DMS114 treated with DMSO at 0.1 percent for 48 hours (cell line): ENCODE results near the gene SDHB.

Experiments
- DNase-seq: peaks from one replicate; lab custom pipeline; 2025; ENCODE audit not compliant: unreplicated experiment; lab: John Stamatoyannopoulos, UW

The SDHB gene

GRCh38 chr1:17013491-17014320, 40.1 kb downstream of the SDHB start:
- no peak for DNase-seq

GRCh38 chr1:17012775-17013490, 40.9 kb downstream of the SDHB start:
- no peak for DNase-seq

GRCh38 chr1:17011439-17012307, 42.2 kb downstream of the SDHB start, which contains the start of gene ATP13A2:
TSS of gene ATP13A2 (minus strand) at chr1:17011928. CDS start at chr1:17011738, 190 bp downstream.
- peak; percentile 65 for DNase-seq

GRCh38 chr1:17011092-17011438, 42.8 kb downstream of the SDHB start:
- no peak for DNase-seq

GRCh38 chr1:17009706-17010105, 44.1 kb downstream of the SDHB start:
- no peak for DNase-seq

GRCh38 chr1:17008208-17008855, 45.5 kb downstream of the SDHB start:
- DNase-seq: no peak

GRCh38 chr1:17007121-17007520, 46.7 kb downstream of the SDHB start:
- DNase-seq: no peak

GRCh38 chr1:17005365-17005740, 48.5 kb downstream of the SDHB start:
- no peak for DNase-seq

- DNase-seq: no peak
Measured at GRCh38 chr1:17004466-17005364, 49.1 kb downstream of the SDHB start.

GRCh38 chr1:17002524-17002902, 51.3 kb downstream of the SDHB start:
- no peak for DNase-seq

GRCh38 chr1:17001760-17002523, 51.9 kb downstream of the SDHB start:
- no peak for DNase-seq

- no peak for DNase-seq
Measured at GRCh38 chr1:16999863-17000262, 54.0 kb downstream of the SDHB start.

GRCh38 chr1:16998589-16998988, 55.2 kb downstream of the SDHB start:
- DNase-seq: no peak

GRCh38 chr1:16996845-16997244, 57.0 kb downstream of the SDHB start:
- DNase-seq: no peak

- no peak for DNase-seq
Measured at GRCh38 chr1:16993521-16994038, 60.3 kb downstream of the SDHB start.

GRCh38 chr1:16992675-16993074, 61.2 kb downstream of the SDHB start:
- DNase-seq: no peak

GRCh38 chr1:16992102-16992501, 61.7 kb downstream of the SDHB start:
- no peak for DNase-seq

- no peak for DNase-seq
Measured at GRCh38 chr1:16991571-16991970, 62.3 kb downstream of the SDHB start.
